Tibial nerve (tissue), 4 donors: ENCODE results near the gene NRG2. TPM values are rescaled to one million over a fixed set of nuclear protein-coding genes. Genes with fewer than 3 reads are reported as not detected.

ENCODE experiments used
- DNase-seq, 2 donors: peaks; one replicate each; pipeline ENCODE4 v3.0.0-alpha.2; 2019; ENCODE audit warnings: low spot score in 2 of 2
- H3K27ac ChIP-seq, 4 donors: fragments of 200-600 bp; sonication (generic) in 3 of 4; one replicate each; pipeline ENCODE4 v1.5.1; 2017 to 2019; ENCODE audit warnings: mild to moderate bottlenecking in 1 of 4
- H3K27me3 ChIP-seq, 2 donors: fragments of 200-600 bp; sonication (generic) in 1 of 2; one replicate each; pipeline versions ENCODE4 v1.5.1 to v1.6.0; 2017 to 2019
- H3K36me3 ChIP-seq, 3 donors: fragments of 200-600 bp; sonication (generic); one replicate each; pipeline ENCODE4 v1.5.1; 2018 to 2019
- H3K4me1 ChIP-seq, 4 donors: fragments of 200-600 bp; sonication (generic) in 3 of 4; one replicate each; pipeline ENCODE4 v1.5.1; 2017 to 2019
- H3K4me3 ChIP-seq, 4 donors: fragments of 200-600 bp; sonication (generic) in 3 of 4; one replicate each; pipeline ENCODE4 v1.5.1; 2017 to 2019; ENCODE audit warnings: mild to moderate bottlenecking in 1 of 4, moderate library complexity in 1 of 4
- H3K9me3 ChIP-seq, 4 donors: fragments of 200-600 bp; sonication (generic) in 3 of 4; one replicate each; pipeline ENCODE4 v1.5.1; 2017 to 2019
- CTCF ChIP-seq, 5 experiments: fragments of 200-600 bp in 3 of 5; fragments of 450-650 bp in 2 of 5; sonication (generic) in 3 of 5; IDR thresholded peaks; one replicate each; pipeline ENCODE4 v1.5.1; 2016 to 2019; ENCODE audit warnings: antibody characterized with exemption in 5 of 5, mild to moderate bottlenecking in 3 of 5, moderate library complexity in 2 of 5
- EP300 ChIP-seq, 2 donors: sonication (generic); formaldehyde crosslinking; IDR thresholded peaks; one replicate each; pipeline ENCODE4 v1.6.1; 2017; ENCODE audit warnings: antibody characterized with exemption in 2 of 2, mild to moderate bottlenecking in 1 of 2
- POLR2A ChIP-seq, 2 donors: fragments of 450-650 bp; IDR thresholded peaks; one replicate each; pipeline ENCODE4 v1.6.1; 2017; ENCODE audit warnings: antibody characterized with exemption in 2 of 2, mild to moderate bottlenecking in 2 of 2, moderate library complexity in 2 of 2
- WGBS, 2 donors: methylation state at CpG; one replicate each; pipeline ENCODE4 v1.1.5; 2018; 5-methylcytosine and 5-hydroxymethylcytosine counted together
- total RNA-seq, 4 donors: library from RNA; depleted of rRNA; stranded (reverse); fragments of >200 nt; gene quantifications; one replicate each; pipeline ENCODE4 v1.1.0, GENCODE V29; 2016

The NRG2 gene
- total RNA-seq, 4 donors from 2014 or later: 2.0 to 5.1 (median 3.4) TPM

DNA sequence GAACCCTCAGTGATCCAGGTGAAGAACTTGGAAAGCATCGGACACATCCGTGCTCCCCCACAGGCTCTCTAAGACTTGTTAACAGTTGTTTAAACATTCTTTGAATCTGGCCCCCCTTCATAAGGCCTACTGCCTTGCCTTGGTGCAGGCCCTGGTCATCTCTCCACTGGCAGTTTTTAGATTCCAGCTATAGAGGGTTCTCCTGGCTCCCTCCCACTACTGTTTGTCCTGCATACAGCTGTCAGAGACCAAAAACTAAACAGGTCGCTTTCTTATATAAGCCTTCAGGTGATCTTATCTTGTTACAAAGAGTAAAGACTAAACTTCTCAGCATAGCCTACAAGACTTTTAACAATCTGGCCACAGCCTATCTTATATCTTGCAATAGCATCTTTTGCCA is 32.3 kb downstream of the NRG2 start:
- H3K4me1 ChIP-seq: no peaks in the 10 kb centered on the region
- peaks cover 0 to 5% of the 10 kb centered on the region in 2 donors for H3K27me3 ChIP-seq
- H3K9me3 ChIP-seq: no peaks in the 10 kb centered on the region
- TF ChIP-seq POLR2A (IDR thresholded peaks at IDR 0.05) (no peak), EP300 (IDR thresholded peaks at IDR 0.05) (no peak), CTCF (IDR thresholded peaks at IDR 0.05) (no peak)
- 88 to 94% methylated on average over 3 of the region's 3 CpGs for WGBS, 2 donors
- H3K36me3 ChIP-seq: no peaks in the 10 kb centered on the region
- H3K27ac ChIP-seq: no peak overlapping the region
- no peak overlapping the region for H3K4me3 ChIP-seq
- DNase-seq: no peak

- no peak for TF ChIP-seq POLR2A (IDR thresholded peaks at IDR 0.05)
- TF ChIP-seq EP300 (IDR thresholded peaks at IDR 0.05): no peak
- no peak for TF ChIP-seq CTCF (IDR thresholded peaks at IDR 0.05)
- WGBS, 2 donors: 67 to 83% methylated on average over 2 of the region's 2 CpGs
- Histone ChIP-seq H3K27ac (no peak overlapping the region), H3K36me3 (no peaks in the 10 kb centered on the region), H3K27me3 (peaks cover 0 to 12% of the 10 kb centered on the region in 2 donors), H3K4me1 (no peaks in the 10 kb centered on the region), H3K9me3 (no peaks in the 10 kb centered on the region), H3K4me3 (no peak overlapping the region)
- no peak for DNase-seq
Observed at GRCh38 chr5:140007311-140007710, 35.8 kb downstream of the NRG2 start.

DNA sequence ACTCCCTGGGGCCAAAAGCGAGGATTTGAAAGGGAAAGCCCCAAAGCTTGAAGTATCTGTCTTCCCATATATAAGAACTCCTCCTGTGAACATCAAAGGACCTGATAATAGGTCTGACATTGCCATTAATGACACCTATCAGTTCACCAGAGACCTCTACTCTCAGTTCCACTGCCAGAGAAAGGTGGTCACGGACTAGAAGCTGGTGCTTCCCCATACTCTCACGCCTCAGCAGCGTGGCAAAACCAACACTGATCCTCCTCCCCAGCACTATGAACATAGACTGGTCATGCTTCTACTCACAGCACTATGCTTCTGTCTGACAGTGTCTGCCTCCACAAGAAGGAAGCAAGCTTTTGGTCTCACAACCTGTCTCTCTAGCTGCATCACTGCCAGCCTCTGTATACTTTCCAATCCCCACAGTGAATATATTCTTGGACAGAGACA is 37.9 kb downstream of the NRG2 start:
- no peak for DNase-seq
- Histone ChIP-seq H3K4me1 (no peaks in the 10 kb centered on the region), H3K27me3 (peaks cover 0 to 12% of the 10 kb centered on the region in 2 donors), H3K4me3 (no peak overlapping the region), H3K36me3 (no peaks in the 10 kb centered on the region), H3K9me3 (no peaks in the 10 kb centered on the region), H3K27ac (no peak overlapping the region)
- WGBS, 2 donors: 72 to 83% methylated on average over 4 of the region's 4 CpGs
- TF ChIP-seq POLR2A (IDR thresholded peaks at IDR 0.05) (no peak), EP300 (IDR thresholded peaks at IDR 0.05) (no peak), CTCF (IDR thresholded peaks at IDR 0.05) (no peak)

DNA sequence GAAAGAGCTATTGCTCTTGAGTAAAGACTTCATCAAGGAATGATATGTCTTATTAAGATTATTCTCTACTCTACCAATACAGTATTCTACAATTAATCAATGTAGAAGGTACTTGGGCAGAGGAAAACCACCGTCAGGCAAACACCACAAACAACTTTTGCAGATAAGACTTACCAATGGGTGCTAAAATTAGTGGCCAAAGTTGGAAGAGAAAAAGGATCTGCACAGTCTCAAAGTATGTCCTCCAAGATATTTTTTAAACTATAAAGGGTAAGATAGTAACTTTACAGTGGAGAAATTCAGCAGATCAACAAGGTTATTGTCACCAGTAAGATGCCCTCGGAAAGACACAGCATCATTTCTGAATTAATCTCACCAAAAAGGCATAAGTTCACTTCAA is 38.9 kb downstream of the NRG2 start:
- no peak overlapping the region for H3K27ac ChIP-seq
- no peaks in the 10 kb centered on the region for H3K4me1 ChIP-seq
- H3K9me3 ChIP-seq: no peaks in the 10 kb centered on the region
- no peak for DNase-seq
- H3K4me3 ChIP-seq: no peak overlapping the region
- TF ChIP-seq POLR2A (IDR thresholded peaks at IDR 0.05): no peak
- TF ChIP-seq EP300 (IDR thresholded peaks at IDR 0.05): no peak
- no peak for TF ChIP-seq CTCF (IDR thresholded peaks at IDR 0.05)
- H3K27me3 ChIP-seq: peaks cover 0 to 12% of the 10 kb centered on the region in 2 donors
- WGBS, 2 donors: 78 to 92% methylated on average over 2 of the region's 2 CpGs
- no peaks in the 10 kb centered on the region for H3K36me3 ChIP-seq

GRCh38 chr5:140003519-140003918 is 39.6 kb downstream of the NRG2 start:
- H3K9me3 ChIP-seq: no peaks in the 10 kb centered on the region
- no peaks in the 10 kb centered on the region for H3K36me3 ChIP-seq
- TF ChIP-seq EP300 (IDR thresholded peaks at IDR 0.05): no peak
- no peak for TF ChIP-seq CTCF (IDR thresholded peaks at IDR 0.05)
- no peak for TF ChIP-seq POLR2A (IDR thresholded peaks at IDR 0.05)
- no peak overlapping the region for H3K27ac ChIP-seq
- H3K4me1 ChIP-seq: no peaks in the 10 kb centered on the region
- WGBS, 2 donors: 78 to 85% methylated on average over 1 of the region's 1 CpG
- DNase-seq: no peak
- H3K4me3 ChIP-seq: no peak overlapping the region
- H3K27me3 ChIP-seq: peaks cover 0 to 12% of the 10 kb centered on the region in 2 donors
